CD4-positive, alpha-beta T cell (primary cell): ENCODE results near the gene ADGRA3. TPM values are rescaled to one million over a fixed set of nuclear protein-coding genes. Genes with fewer than 3 reads are reported as not detected.

Experiments used
- ATAC-seq: fragments of 200-7000 bp; cut with Tn5 transposase; one replicate; pipeline ENCODE4 v1.10.0; 2022; ENCODE audit warnings: mild to moderate bottlenecking; ENCODE audit not compliant: poor library complexity
- CTCF ChIA-PET: fragments of 350-600 bp; sonication (Branson Sonifier 250); formaldehyde crosslinking; loops from one replicate; lab custom pipeline; 2021; ENCODE audit warnings: antibody characterized with exemption, inconsistent platforms; lab: Charles Lee
- POLR2A ChIA-PET: fragments of 350-600 bp; sonication (Branson Sonifier 250); formaldehyde crosslinking; loops from one replicate; lab custom pipeline; 2021; ENCODE audit warnings: antibody characterized with exemption, inconsistent platforms; lab: Charles Lee
- DNase-seq, 14 experiments: peaks; one replicate each; pipeline ENCODE4 v3.0.0-alpha.2; 2013 to 2020; ENCODE audit warnings: mixed read lengths in 2 of 14
- H3K27ac ChIP-seq, 2 donors: one replicate each; pipeline versions ENCODE4 v1.5.1 to v1.7.0; 2013; ENCODE audit warnings: low read length in 2 of 2, low read depth in 1 of 2, mild to moderate bottlenecking in 1 of 2
- H3K27me3 ChIP-seq, 2 experiments: 1 replicate in 1 of 2; 2 replicates in 1 of 2; pipeline versions ENCODE4 v1.6.1 to v1.7.0; 2013; ENCODE audit warnings: low read length in 2 of 2, control low read depth in 1 of 2, mild to moderate bottlenecking in 1 of 2, moderate library complexity in 1 of 2; ENCODE audit not compliant: insufficient read depth in 2 of 2, control insufficient read depth in 1 of 2
- H3K36me3 ChIP-seq: one replicate; pipeline ENCODE4 v1.6.1; 2013; ENCODE audit warnings: low read length, control low read depth; ENCODE audit not compliant: insufficient read depth
- H3K4me1 ChIP-seq: one replicate; pipeline ENCODE4 v1.6.1; 2013; ENCODE audit warnings: low read length, control low read depth; ENCODE audit not compliant: insufficient read depth
- H3K4me3 ChIP-seq: one replicate; pipeline ENCODE4 v1.5.1; 2013; ENCODE audit warnings: mild to moderate bottlenecking, low read length, moderate library complexity
- H3K9me3 ChIP-seq, 2 experiments: 1 replicate in 1 of 2; 2 replicates in 1 of 2; pipeline versions ENCODE4 v1.6.1 to v1.7.0; 2013; ENCODE audit warnings: low read length in 2 of 2, mild to moderate bottlenecking in 2 of 2, control low read depth in 1 of 2, moderate library complexity in 1 of 2; ENCODE audit not compliant: control insufficient read depth in 1 of 2, insufficient read depth in 1 of 2
- H3K27ac Mint-ChIP-seq: one replicate; pipeline ENCODE4 v1.8.0; 2020; ENCODE audit warnings: mixed read lengths
- H3K27me3 Mint-ChIP-seq: one replicate; pipeline ENCODE4 v1.8.0; 2021; ENCODE audit warnings: mixed read lengths
- H3K36me3 Mint-ChIP-seq: one replicate; pipeline ENCODE4 v1.8.0; 2021; ENCODE audit warnings: low read depth, mixed read lengths
- H3K4me1 Mint-ChIP-seq: one replicate; pipeline ENCODE4 v1.8.0; 2021; ENCODE audit warnings: low read depth, mixed read lengths
- H3K4me3 Mint-ChIP-seq: one replicate; pipeline ENCODE4 v1.8.0; 2020; ENCODE audit warnings: mild to moderate bottlenecking, mixed read lengths
- H3K9me3 Mint-ChIP-seq: one replicate; pipeline ENCODE4 v1.8.0; 2020; ENCODE audit warnings: mixed read lengths
- CTCF ChIP-seq: fragments of 200-600 bp; IDR thresholded peaks from one replicate; pipeline ENCODE4 v1.8.0; 2022; ENCODE audit warnings: antibody characterized with exemption, mild to moderate bottlenecking
- intact Hi-C, 2 experiments: fragments of 100-400 bp; cut with DNase I in 1 of 2; cut with micrococcal nuclease in 1 of 2; formaldehyde crosslinking; loops; one replicate each; pipeline versions ENCODE4 v1.15.1 to v1.9.0; 2023 to 2025; cut with DNase I, micrococcal nuclease
- total RNA-seq, 174 experiments: library from RNA in 2 of 174; stranded (reverse) in 2 of 174; gene quantifications; one replicate each; pipeline ENCODE4 v1.2.3 and lab custom pipeline; 2021 to 2026

ADGRA3 gene
- total RNA-seq, 2 experiments from 2014 or later = 2.2 to 3.1 TPM

- Mint-ChIP-seq H3K27me3 (no peaks in the 10 kb centered on the region), H3K36me3 (no peaks in the 10 kb centered on the region), H3K4me1 (peaks cover 23% of the 10 kb centered on the region), H3K4me3 (no peak overlapping the region), H3K9me3 (no peaks in the 10 kb centered on the region), H3K27ac (no peak overlapping the region)
- no peak overlapping the region for H3K4me3 ChIP-seq
- no peak for ATAC-seq
- intact Hi-C loops = no loop called here
- peaks cover 0 to 7% of the 10 kb centered on the region in 2 experiments for H3K9me3 ChIP-seq
- no peaks in the 10 kb centered on the region for H3K36me3 ChIP-seq
- ChIA-PET CTCF (no interaction called here), POLR2A (no interaction called here)
- no peaks in the 10 kb centered on the region for H3K4me1 ChIP-seq
- no peaks in the 10 kb centered on the region for H3K27me3 ChIP-seq
- TF ChIP-seq CTCF = no peak
- no peak overlapping the region for H3K27ac ChIP-seq
- DNase-seq = no peak
These were observed 35.1 kb downstream of the ADGRA3 start for GRCh38 chr4:22480675-22481327.

GRCh38 chr4:22478426-22478825 is 37.4 kb downstream of the ADGRA3 start:
- POLR2A ChIA-PET = no interaction called here
- CTCF ChIA-PET = no interaction called here
- no peaks in the 10 kb centered on the region for H3K36me3 ChIP-seq
- peaks cover 12% of the 10 kb centered on the region for H3K4me1 Mint-ChIP-seq
- TF ChIP-seq CTCF = no peak
- H3K9me3 Mint-ChIP-seq = no peaks in the 10 kb centered on the region
- intact Hi-C loops = no loop called here
- H3K9me3 ChIP-seq = peaks cover 0 to 9% of the 10 kb centered on the region in 2 experiments
- H3K27ac ChIP-seq = no peak overlapping the region
- no peaks in the 10 kb centered on the region for H3K4me1 ChIP-seq
- H3K4me3 ChIP-seq = no peak overlapping the region
- DNase-seq (no peak), ATAC-seq (no peak)
- H3K27ac Mint-ChIP-seq = no peak overlapping the region
- H3K27me3 ChIP-seq = no peaks in the 10 kb centered on the region
- H3K36me3 Mint-ChIP-seq = no peaks in the 10 kb centered on the region
- H3K27me3 Mint-ChIP-seq = no peaks in the 10 kb centered on the region
- no peak overlapping the region for H3K4me3 Mint-ChIP-seq

- Mint-ChIP-seq H3K27ac (no peak overlapping the region), H3K4me1 (peaks cover 12% of the 10 kb centered on the region), H3K4me3 (no peak overlapping the region), H3K36me3 (no peaks in the 10 kb centered on the region), H3K27me3 (no peaks in the 10 kb centered on the region), H3K9me3 (no peaks in the 10 kb centered on the region)
- intact Hi-C loops = no loop called here
- Histone ChIP-seq H3K36me3 (no peaks in the 10 kb centered on the region), H3K27me3 (no peaks in the 10 kb centered on the region), H3K4me1 (no peaks in the 10 kb centered on the region), H3K27ac (no peak overlapping the region), H3K4me3 (no peak overlapping the region), H3K9me3 (peaks cover 0 to 8% of the 10 kb centered on the region in 2 experiments)
- ChIA-PET POLR2A (no interaction called here), CTCF (no interaction called here)
- DNase-seq = no peak
- no peak for ATAC-seq
- TF ChIP-seq CTCF = no peak
These were observed 38.1 kb downstream of the ADGRA3 start for GRCh38 chr4:22477813-22478182.
